H9 (cell line): ENCODE data around the gene NRCAM. TPM values are rescaled to one million over a fixed set of nuclear protein-coding genes. Genes with fewer than 3 reads are reported as not detected.

ENCODE experiments used
- DNase-seq: peaks from one replicate; pipeline ENCODE4 v3.0.0-alpha.2; 2017
- H2AFZ ChIP-seq: one replicate; pipeline ENCODE4 v1.6.1; 2013; ENCODE audit warnings: mild to moderate bottlenecking, low read length, control low read depth, moderate library complexity
- H2AK5ac ChIP-seq: 2 replicates; pipeline ENCODE4 v1.6.1; 2013; ENCODE audit warnings: low read length, control low read depth, mixed read lengths; ENCODE audit not compliant: insufficient read length
- H2BK120ac ChIP-seq: one replicate; pipeline ENCODE4 v1.6.1; 2013; ENCODE audit warnings: low read depth, mild to moderate bottlenecking, low read length, control low read depth, inconsistent platforms; ENCODE audit not compliant: poor library complexity, severe bottlenecking
- H2BK12ac ChIP-seq: 2 replicates; pipeline ENCODE4 v1.6.1; 2013; ENCODE audit warnings: low read length, control low read depth, mixed read lengths, low read depth; ENCODE audit not compliant: insufficient read length
- H2BK15ac ChIP-seq: 2 replicates; pipeline ENCODE4 v1.6.1; 2013; ENCODE audit warnings: low read depth, low read length, control low read depth
- H2BK20ac ChIP-seq: one replicate; pipeline ENCODE4 v1.6.1; 2013; ENCODE audit warnings: low read depth, mild to moderate bottlenecking, low read length, control low read depth, inconsistent platforms; ENCODE audit not compliant: poor library complexity, severe bottlenecking
- H2BK5ac ChIP-seq: 2 replicates; pipeline ENCODE4 v1.6.1; 2013; ENCODE audit warnings: low read length, control low read depth, mixed read lengths; ENCODE audit not compliant: insufficient read length
- H3K14ac ChIP-seq: 2 replicates; pipeline ENCODE4 v1.6.1; 2013; ENCODE audit warnings: low read length, control low read depth; ENCODE audit not compliant: insufficient read depth
- H3K18ac ChIP-seq: 2 replicates; pipeline ENCODE4 v1.6.1; 2013; ENCODE audit warnings: low read depth, mild to moderate bottlenecking, mixed read lengths, low read length, control low read depth; ENCODE audit not compliant: insufficient read length
- H3K23ac ChIP-seq: 2 replicates; pipeline ENCODE4 v1.6.1; 2013; ENCODE audit warnings: low read length, control low read depth, mixed read lengths, low read depth; ENCODE audit not compliant: insufficient read length
- H3K23me2 ChIP-seq: 2 replicates; pipeline ENCODE4 v1.6.1; 2013; ENCODE audit warnings: low read depth, mild to moderate bottlenecking, mixed read lengths, low read length, control low read depth; ENCODE audit not compliant: insufficient read length, poor library complexity, severe bottlenecking
- H3K27ac ChIP-seq: 2 replicates; pipeline ENCODE4 v1.5.1; 2013; ENCODE audit warnings: low read length, control low read depth, mixed read lengths, low read depth; ENCODE audit not compliant: insufficient read length
- H3K27me3 ChIP-seq: 2 replicates; pipeline ENCODE4 v1.6.1; 2013; ENCODE audit warnings: low read length, control low read depth, inconsistent platforms; ENCODE audit not compliant: insufficient read depth
- H3K4ac ChIP-seq: 2 replicates; pipeline ENCODE4 v1.6.1; 2013; ENCODE audit warnings: low read depth, mild to moderate bottlenecking, control low read depth, inconsistent platforms, low read length, moderate library complexity
- H3K4me1 ChIP-seq: 2 replicates; pipeline ENCODE4 v1.6.1; 2013; ENCODE audit warnings: low read length, control low read depth, inconsistent platforms; ENCODE audit not compliant: insufficient read depth
- H3K4me2 ChIP-seq: 2 replicates; pipeline ENCODE4 v1.6.1; 2013; ENCODE audit warnings: low read length, control low read depth, mixed read lengths; ENCODE audit not compliant: insufficient read length, insufficient read depth
- H3K56ac ChIP-seq: 2 replicates; pipeline ENCODE4 v1.6.1; 2013; ENCODE audit warnings: low read depth, mild to moderate bottlenecking, mixed read lengths, low read length, control low read depth; ENCODE audit not compliant: insufficient read length
- H3K79me1 ChIP-seq: 2 replicates; pipeline ENCODE4 v1.6.1; 2013; ENCODE audit warnings: low read depth, mild to moderate bottlenecking, moderate library complexity, low read length, control low read depth, inconsistent platforms; ENCODE audit not compliant: insufficient read depth, poor library complexity, severe bottlenecking
- H3K79me2 ChIP-seq: 2 replicates; pipeline ENCODE4 v1.6.1; 2013; ENCODE audit warnings: low read length, control low read depth, inconsistent platforms; ENCODE audit not compliant: insufficient read depth
- H3K9ac ChIP-seq: 2 replicates; pipeline ENCODE4 v1.6.1; 2013; ENCODE audit warnings: low read length, control low read depth, mixed read lengths; ENCODE audit not compliant: insufficient read length; ENCODE audit errors: extremely low read depth
- H3K9me3 ChIP-seq: one replicate; pipeline ENCODE4 v1.6.1; 2013; ENCODE audit warnings: low read depth, low read length, inconsistent platforms; ENCODE audit not compliant: control insufficient read depth
- H3T11ph ChIP-seq: one replicate; pipeline ENCODE4 v1.6.1; 2013; ENCODE audit warnings: mild to moderate bottlenecking, low read length, control low read depth, inconsistent platforms
- H4K20me1 ChIP-seq: one replicate; pipeline ENCODE4 v1.6.1; 2013; ENCODE audit not compliant: control insufficient read depth, insufficient read length, insufficient read depth
- H4K5ac ChIP-seq: 2 replicates; pipeline ENCODE4 v1.6.1; 2013; ENCODE audit warnings: low read depth, mild to moderate bottlenecking, mixed read lengths, low read length, control low read depth; ENCODE audit not compliant: insufficient read length
- H4K8ac ChIP-seq: replicated peaks from 2 replicates; pipeline ENCODE4 v1.6.1; 2013; ENCODE audit warnings: low read length, control low read depth, mixed read lengths, low read depth; ENCODE audit not compliant: insufficient read length
- H4K91ac ChIP-seq: 2 replicates; pipeline ENCODE4 v1.6.1; 2013; ENCODE audit warnings: low read depth, mild to moderate bottlenecking, moderate library complexity, mixed read lengths, low read length, control low read depth; ENCODE audit not compliant: insufficient read length
- H3K27ac Mint-ChIP-seq, 3 experiments: 2 replicates in 2 of 3; 3 replicates in 1 of 3; pipeline ENCODE4 v1.8.0; 2020 to 2021; ENCODE audit warnings: mixed read lengths in 3 of 3, mild to moderate bottlenecking in 1 of 3, moderate library complexity in 1 of 3
- H3K27me3 Mint-ChIP-seq: 2 replicates; pipeline ENCODE4 v1.8.0; 2021; ENCODE audit warnings: low read depth, mild to moderate bottlenecking, moderate library complexity, mixed read lengths
- H3K36me3 Mint-ChIP-seq, 3 experiments: 2 replicates in 2 of 3; 3 replicates in 1 of 3; pipeline ENCODE4 v1.8.0; 2020 to 2021; ENCODE audit warnings: low read depth in 3 of 3, mixed read lengths in 3 of 3; ENCODE audit not compliant: insufficient read depth in 1 of 3
- H3K4me1 Mint-ChIP-seq, 2 experiments: 2 replicates each; pipeline ENCODE4 v1.8.0; 2020; ENCODE audit warnings: mixed read lengths in 2 of 2
- H3K4me3 Mint-ChIP-seq, 2 experiments: 2 replicates in 1 of 2; 3 replicates in 1 of 2; pipeline ENCODE4 v1.8.0; 2020 to 2021; ENCODE audit warnings: mild to moderate bottlenecking in 2 of 2, mixed read lengths in 2 of 2, moderate library complexity in 1 of 2
- H3K9me3 Mint-ChIP-seq, 2 experiments: 2 replicates in 1 of 2; 3 replicates in 1 of 2; pipeline ENCODE4 v1.8.0; 2020; ENCODE audit warnings: mild to moderate bottlenecking in 2 of 2, mixed read lengths in 2 of 2, moderate library complexity in 1 of 2
- WGBS: extraction: QIAGEN DNeasy Blood & Tissue Kit; methylation state at CpG from one replicate; pipeline ENCODE4 v1.1.7; 2013; ENCODE audit warnings: missing lambda C conversion rate, low lambda C conversion rate, mixed read lengths; ENCODE audit not compliant: insufficient read length; ENCODE audit errors: extremely low coverage; 5-methylcytosine and 5-hydroxymethylcytosine counted together
- total RNA-seq: library from RNA; stranded (reverse); gene quantifications from 2 replicates; pipeline ENCODE4 v1.2.1, GENCODE V29; 2021
- TF ChIP-seq, protein P1 (sequence below): fragments of 200-600 bp; sonication (generic); conservative IDR thresholded peaks from 3 replicates; pipeline ENCODE4 v1.8.0; 2021; ENCODE audit warnings: antibody characterized with exemption, mild to moderate bottlenecking

Gene NRCAM
- total RNA-seq, 1 experiment from 2014 or later, result 2.3 TPM

DNA sequence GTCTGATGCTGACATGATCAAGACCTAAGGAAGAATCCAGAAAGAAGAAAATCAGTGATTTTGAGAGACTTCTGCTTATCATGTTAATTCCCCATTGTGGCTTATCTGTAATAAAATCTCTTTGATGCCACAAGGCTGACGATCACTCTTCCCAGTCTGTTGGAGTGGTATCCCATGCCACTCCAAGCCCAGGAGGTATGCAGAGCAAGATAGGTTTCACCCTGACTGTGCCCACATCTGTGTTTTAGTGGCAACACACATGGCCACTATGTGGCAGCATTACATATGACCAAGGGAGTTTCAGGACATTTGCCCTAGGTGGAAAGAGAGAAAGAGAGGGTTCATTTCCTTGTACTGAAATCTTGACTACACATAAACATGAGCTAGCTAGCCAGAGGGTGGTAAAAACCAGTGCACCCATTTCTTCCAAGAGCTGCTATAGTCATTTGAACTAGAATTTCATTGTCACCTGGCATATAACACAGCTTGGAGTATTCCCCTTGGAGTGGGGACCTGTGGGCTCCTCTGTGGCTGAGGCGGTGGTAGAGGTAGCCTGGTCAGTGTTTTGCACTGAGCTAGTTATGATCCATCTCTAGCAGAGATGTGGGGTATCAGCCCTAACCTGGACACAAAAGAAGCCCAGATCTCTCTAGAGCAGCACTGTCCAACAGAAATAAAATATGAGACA lies 346.9 kb downstream of the NRCAM start:
- no peak overlapping the region for H3K23ac ChIP-seq
- no peak overlapping the region for H2BK12ac ChIP-seq
- H3K4ac ChIP-seq, result no peak overlapping the region
- H3K4me2 ChIP-seq, result no peak overlapping the region
- no peak overlapping the region for H3K18ac ChIP-seq
- no peak overlapping the region for H2BK5ac ChIP-seq
- H3T11ph ChIP-seq, result no peak overlapping the region
- no peak overlapping the region for H3K14ac ChIP-seq
- TF ChIP-seq, protein P1, sequence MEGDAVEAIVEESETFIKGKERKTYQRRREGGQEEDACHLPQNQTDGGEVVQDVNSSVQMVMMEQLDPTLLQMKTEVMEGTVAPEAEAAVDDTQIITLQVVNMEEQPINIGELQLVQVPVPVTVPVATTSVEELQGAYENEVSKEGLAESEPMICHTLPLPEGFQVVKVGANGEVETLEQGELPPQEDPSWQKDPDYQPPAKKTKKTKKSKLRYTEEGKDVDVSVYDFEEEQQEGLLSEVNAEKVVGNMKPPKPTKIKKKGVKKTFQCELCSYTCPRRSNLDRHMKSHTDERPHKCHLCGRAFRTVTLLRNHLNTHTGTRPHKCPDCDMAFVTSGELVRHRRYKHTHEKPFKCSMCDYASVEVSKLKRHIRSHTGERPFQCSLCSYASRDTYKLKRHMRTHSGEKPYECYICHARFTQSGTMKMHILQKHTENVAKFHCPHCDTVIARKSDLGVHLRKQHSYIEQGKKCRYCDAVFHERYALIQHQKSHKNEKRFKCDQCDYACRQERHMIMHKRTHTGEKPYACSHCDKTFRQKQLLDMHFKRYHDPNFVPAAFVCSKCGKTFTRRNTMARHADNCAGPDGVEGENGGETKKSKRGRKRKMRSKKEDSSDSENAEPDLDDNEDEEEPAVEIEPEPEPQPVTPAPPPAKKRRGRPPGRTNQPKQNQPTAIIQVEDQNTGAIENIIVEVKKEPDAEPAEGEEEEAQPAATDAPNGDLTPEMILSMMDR, result peak; percentile 51
- H4K8ac ChIP-seq, result no peak overlapping the region
- H3K4me1 ChIP-seq, result no peaks in the 10 kb centered on the region
- H2BK120ac ChIP-seq, result no peak overlapping the region
- Mint-ChIP-seq H3K9me3 (no peaks in the 10 kb centered on the region), H3K4me1 (no peaks in the 10 kb centered on the region), H3K36me3 (no peaks in the 10 kb centered on the region), H3K4me3 (no peak overlapping the region), H3K27ac (peak overlapping the region in 1 of 3 experiments; percentile 25; a peak in 1 of 7 replicates), H3K27me3 (no peaks in the 10 kb centered on the region; the same call in 1 of the 2 replicates)
- no CpG with 5 or more reads among the region's 2 CpGs for WGBS
- H2BK15ac ChIP-seq, result no peak overlapping the region
- H3K9ac ChIP-seq, result no peak overlapping the region
- no peak overlapping the region for H2BK20ac ChIP-seq
- no peak overlapping the region for H2AK5ac ChIP-seq
- H3K27ac ChIP-seq, result no peak overlapping the region
- H3K9me3 ChIP-seq, result no peaks in the 10 kb centered on the region
- no peaks in the 10 kb centered on the region for H3K23me2 ChIP-seq
- H4K91ac ChIP-seq, result no peak overlapping the region
- H2AFZ ChIP-seq, result no peak overlapping the region
- H3K79me2 ChIP-seq, result no peaks in the 10 kb centered on the region
- no peak for DNase-seq
- H3K79me1 ChIP-seq, result no peaks in the 10 kb centered on the region
- H3K56ac ChIP-seq, result no peak overlapping the region
- no peak overlapping the region for H4K5ac ChIP-seq
- H4K20me1 ChIP-seq, result no peaks in the 10 kb centered on the region
- no peaks in the 10 kb centered on the region for H3K27me3 ChIP-seq
